ENCODE measurements around the gene RNF144B.

GRCh38 chr6:18359237-18359885 is 27.8 kb upstream of the RNF144B start:
- TF ChIP-seq POLR2AphosphoS5 (IDR thresholded peaks at IDR 0.05; ENCODE audit: low read depth, low read length) (no peak), POLR2A (IDR thresholded peaks at IDR 0.05; ENCODE audit: low read depth, low read length) (no peak), POU2F2 (IDR thresholded peaks at IDR 0.05; ENCODE audit: low read depth, low read length) (no peak)

Data from GM12891 (cell line).